ENCODE measurements around the gene HCN2.

DNA sequence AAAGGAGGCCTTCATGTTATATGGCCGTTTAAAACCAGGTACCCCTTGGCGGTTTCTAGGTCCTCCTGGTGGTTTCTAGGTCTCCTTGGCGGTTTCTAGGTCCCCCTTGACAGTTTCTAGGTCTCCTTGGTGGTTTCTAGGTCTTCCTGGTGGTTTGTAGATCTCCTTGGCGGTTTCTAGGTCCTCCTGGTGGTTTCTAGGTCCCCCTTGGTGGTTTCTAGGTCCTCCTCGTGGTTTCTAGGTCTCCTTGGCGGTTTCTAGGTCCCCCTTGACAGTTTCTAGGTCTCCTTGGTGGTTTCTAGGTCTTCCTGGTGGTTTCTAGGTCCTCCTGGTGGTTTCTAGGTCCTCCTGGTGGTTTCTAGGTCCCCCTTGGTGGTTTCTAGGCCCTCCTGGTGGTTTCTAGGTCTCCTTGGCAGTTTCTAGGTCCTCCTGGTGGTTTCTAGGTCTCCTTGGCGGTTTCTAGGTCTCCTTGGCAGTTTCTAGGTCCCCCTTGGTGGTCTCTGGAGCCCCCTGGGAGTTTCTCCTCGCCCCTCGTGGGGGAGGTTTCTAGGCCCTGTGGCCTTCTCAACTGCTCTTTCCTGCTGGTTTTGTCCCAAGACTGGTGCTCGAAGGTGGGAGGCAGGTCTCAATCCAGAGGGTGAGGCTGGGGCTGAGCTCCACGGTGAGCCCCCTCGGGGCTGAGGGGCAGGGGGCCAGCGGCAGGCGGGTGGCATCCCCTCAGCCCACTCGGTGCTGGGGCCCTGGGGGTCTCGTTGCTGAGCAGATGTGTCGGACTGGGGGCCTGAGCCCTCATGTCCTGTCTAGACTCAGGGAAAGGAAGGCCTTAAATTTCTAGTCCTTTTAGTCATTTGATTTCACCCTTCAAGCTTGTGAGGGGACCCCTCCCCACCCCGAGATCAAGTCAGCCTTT, 8.0 kb downstream of the HCN2 start:
- TF ChIP-seq, protein P1, sequence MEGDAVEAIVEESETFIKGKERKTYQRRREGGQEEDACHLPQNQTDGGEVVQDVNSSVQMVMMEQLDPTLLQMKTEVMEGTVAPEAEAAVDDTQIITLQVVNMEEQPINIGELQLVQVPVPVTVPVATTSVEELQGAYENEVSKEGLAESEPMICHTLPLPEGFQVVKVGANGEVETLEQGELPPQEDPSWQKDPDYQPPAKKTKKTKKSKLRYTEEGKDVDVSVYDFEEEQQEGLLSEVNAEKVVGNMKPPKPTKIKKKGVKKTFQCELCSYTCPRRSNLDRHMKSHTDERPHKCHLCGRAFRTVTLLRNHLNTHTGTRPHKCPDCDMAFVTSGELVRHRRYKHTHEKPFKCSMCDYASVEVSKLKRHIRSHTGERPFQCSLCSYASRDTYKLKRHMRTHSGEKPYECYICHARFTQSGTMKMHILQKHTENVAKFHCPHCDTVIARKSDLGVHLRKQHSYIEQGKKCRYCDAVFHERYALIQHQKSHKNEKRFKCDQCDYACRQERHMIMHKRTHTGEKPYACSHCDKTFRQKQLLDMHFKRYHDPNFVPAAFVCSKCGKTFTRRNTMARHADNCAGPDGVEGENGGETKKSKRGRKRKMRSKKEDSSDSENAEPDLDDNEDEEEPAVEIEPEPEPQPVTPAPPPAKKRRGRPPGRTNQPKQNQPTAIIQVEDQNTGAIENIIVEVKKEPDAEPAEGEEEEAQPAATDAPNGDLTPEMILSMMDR (IDR thresholded peaks at IDR 0.05), result no peak
- no peak for TF ChIP-seq POLR2AphosphoS5 (IDR thresholded peaks at IDR 0.05; ENCODE audit: insufficient read depth in 1 of 2, low read depth in 1 of 2)

All from vagina (tissue), 2 donors.